GDM1 (cell line): Measurements from ENCODE around the gene AP4M1.

Source experiments
- DNase-seq: peaks from one replicate; lab custom pipeline; 2025; lab: John Stamatoyannopoulos, UW

Gene AP4M1, protein sequence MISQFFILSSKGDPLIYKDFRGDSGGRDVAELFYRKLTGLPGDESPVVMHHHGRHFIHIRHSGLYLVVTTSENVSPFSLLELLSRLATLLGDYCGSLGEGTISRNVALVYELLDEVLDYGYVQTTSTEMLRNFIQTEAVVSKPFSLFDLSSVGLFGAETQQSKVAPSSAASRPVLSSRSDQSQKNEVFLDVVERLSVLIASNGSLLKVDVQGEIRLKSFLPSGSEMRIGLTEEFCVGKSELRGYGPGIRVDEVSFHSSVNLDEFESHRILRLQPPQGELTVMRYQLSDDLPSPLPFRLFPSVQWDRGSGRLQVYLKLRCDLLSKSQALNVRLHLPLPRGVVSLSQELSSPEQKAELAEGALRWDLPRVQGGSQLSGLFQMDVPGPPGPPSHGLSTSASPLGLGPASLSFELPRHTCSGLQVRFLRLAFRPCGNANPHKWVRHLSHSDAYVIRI

DNA sequence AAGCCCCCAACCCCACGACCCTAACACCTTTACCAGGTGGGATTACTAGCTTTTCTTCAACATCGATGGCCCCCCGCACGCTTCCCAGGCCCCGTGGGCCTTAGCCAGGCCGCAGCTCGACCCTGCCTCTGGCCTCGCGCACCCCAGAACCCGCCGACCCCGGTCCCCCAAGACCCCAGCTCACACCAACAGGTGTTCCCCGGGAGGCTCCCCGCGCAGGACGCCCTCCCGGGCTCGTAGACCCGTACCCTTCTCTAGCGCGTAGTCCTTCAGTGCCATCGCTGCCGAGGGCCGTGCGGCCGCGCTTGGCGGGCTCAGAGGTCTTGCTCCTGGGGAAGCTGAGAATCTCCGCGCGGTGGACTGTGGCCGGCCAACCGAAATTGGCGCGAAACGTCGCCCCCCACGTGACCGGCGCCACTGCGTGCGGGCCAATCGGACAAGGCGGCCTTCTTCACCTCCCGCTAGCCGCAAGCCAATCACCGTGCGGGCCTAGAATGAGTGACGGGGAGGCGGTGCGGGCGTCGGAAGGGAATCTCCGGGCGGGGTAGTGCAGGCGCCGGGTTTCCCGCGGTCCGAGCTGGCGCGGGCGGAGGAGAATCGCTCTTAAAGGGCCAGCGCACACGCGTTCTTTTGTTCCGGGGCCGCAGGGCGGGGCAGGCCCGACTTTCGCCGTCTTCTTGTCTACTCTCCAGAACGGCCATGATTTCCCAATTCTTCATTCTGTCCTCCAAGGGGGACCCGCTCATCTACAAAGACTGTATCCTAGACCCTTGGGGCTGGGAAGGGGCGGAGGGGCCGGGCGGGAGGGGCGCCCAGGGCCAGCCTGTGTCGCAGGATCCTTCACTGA, at the start of gene AP4M1, which contains the start of gene MCM7:
AP4M1 (plus strand) TSS at position 628 of the 847 bp plus-strand sequence; CDS start at position 700, 72 bp downstream.
MCM7 (minus strand) TSS at position 382 of the 847 bp plus-strand sequence; CDS start at position 279, 103 bp downstream.
- DNase-seq: peak; percentile 97

GRCh38 chr7:100053215-100053614, 48.2 kb upstream of the AP4M1 start:
- DNase-seq: peak; percentile 54

DNA sequence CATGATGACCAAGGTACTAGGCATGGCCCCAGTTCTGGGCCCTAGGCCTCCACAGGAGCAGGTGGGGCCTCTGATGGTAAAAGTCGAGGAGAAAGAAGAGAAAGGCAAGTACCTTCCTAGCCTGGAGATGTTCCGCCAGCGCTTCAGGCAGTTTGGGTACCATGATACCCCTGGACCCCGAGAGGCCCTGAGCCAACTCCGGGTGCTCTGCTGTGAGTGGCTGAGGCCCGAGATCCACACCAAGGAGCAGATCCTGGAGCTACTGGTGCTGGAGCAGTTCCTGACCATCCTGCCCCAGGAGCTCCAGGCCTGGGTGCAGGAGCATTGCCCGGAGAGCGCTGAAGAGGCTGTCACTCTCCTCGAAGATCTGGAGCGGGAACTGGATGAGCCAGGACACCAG, 44.4 kb upstream of the AP4M1 start:
- DNase-seq: no peak

DNA sequence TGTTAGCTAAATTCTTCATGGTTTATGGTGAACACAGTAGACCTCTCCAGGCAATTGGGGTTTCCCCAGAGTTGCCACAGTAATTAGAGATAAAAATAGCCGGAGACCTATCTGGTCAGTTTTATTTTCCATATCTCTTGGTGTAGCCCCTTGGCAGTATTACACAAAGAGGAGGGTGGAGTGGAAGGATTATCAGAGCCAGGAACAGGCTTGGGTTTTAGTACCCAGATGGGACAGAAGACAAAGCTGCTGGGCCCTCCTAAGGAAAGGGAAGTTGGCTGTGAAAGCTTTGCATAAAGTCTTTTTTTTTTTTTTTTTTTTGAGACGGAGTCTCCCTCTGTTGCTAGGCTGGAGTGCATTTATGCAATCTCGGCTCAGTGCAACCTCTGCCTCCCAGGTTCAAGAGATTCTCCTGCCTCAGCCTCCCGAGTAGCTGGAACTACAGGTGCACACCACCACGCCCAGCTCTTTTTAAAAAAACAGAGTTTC, 42.1 kb upstream of the AP4M1 start:
- no peak for DNase-seq

DNA sequence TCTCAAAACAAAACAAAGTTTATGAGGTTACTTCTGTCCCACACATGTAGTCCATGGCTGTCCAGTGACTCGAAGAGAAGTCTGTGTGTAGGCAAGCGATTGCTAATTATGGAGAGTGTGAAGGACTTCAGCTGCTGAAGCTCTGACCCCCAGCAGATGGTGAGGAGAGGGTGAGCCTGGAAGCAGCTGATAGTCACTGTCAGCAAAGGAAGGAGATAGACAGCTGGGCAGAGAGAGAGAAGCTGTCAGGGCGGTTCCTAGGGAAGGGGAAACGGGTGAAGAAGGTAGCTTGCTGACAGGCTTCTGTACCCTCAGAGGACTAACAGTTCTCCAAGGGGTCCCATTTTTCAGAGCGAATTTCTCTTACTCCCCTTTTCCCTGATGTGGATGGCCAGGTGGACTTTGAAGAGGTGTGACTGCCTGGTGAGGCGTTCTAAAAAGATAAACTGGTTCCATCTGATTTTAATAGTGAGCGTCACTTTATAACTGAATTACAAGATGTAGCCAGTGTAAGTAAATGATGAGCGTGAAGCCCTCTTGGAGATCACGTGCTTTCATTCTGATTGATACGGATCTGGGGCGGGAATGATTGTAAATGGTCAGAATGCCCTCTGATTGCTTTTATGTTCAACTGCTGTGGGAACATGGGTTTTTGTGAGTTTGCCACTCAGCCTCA, 39.8 kb upstream of the AP4M1 start:
- DNase-seq: no peak

DNA sequence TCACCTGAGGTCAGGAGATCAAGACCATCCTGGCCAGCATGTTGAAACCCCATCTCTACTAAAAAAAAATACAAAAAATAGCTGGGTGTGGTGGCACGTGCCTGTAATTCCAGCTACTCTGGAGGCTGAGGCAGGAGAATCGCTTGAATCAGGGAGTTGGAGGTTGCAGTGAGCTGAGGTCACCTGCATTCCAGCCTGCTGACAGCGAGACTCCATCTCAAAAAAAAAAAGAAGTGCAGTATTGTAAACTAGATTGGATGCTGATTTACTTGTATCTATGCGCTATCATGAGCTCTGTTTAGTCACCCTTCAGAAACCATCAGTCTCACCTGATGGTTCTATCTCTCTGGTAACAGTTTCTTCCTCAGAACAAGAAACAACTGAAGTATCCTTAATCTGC, 38.1 kb upstream of the AP4M1 start:
- no peak for DNase-seq

DNA sequence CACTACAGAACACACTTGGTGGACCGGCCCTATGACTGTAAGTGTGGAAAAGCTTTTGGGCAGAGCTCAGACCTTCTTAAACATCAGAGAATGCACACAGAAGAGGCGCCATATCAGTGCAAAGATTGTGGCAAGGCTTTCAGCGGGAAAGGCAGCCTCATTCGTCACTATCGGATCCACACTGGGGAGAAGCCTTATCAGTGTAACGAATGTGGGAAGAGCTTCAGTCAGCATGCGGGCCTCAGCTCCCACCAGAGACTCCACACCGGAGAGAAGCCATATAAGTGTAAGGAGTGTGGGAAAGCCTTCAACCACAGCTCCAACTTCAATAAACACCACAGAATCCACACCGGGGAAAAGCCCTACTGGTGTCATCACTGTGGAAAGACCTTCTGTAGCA, 37.3 kb upstream of the AP4M1 start:
- DNase-seq: no peak

DNA sequence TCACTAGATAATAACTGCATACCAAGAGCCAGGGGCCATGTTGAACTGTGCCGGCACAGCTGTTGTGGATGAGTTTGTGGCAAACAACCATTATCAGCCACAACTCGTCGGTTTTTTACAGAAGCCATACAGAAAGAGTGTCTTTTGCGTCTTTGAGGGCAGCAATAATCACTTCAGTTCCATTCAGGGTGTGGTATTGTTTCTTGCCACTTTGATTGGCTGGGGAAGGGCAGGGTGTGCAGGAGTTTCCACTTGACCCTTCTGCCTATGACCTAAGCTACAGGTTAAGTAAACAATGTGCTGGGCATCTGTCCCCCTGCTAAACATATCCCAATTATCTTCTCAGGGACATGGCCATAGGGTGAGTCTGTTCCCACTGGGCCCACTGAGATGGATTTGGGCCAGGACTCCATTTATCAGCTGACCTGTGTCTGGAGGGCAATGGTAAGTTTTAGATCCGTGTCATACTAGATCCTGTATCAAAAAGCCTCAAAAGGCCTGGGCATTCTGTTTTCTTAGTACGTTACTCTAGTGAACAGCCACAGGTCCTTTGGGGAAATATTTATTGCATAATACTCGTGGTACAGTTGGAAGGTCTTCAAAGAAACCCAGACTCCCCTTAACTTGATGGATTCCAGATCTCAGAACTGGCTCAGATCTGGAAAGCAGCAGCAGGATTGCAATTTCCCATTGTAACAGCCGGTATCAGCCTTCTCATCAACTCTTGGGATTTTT, 35.8 kb upstream of the AP4M1 start:
- DNase-seq: no peak

GRCh38 chr7:100066953-100067352, 34.5 kb upstream of the AP4M1 start:
- DNase-seq: no peak

DNA sequence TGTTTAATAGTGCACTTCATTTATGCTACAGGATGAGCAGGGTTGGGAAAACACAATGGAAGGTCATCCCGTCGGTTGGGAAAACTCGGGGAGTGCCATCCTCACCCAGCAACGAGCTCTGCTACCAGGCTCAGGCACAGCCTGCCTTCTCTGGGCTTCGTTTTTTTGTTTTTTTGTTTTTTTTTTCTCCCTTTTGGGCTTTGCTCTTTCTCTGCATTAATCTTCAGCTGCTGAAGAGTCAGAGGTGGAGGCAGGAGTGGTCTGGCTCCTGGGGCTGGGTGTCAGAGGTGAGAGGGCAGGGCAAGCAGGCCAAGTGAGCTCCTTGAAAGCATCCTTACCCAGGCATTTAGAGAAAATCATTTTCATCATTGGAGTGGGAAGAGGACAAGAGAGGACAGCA, 31.5 kb upstream of the AP4M1 start:
- DNase-seq: no peak

- no peak for DNase-seq
Observed at GRCh38 chr7:100071018-100071723, 30.3 kb upstream of the AP4M1 start.

GRCh38 chr7:100072462-100072861, 29.0 kb upstream of the AP4M1 start:
- DNase-seq: no peak

GRCh38 chr7:100074841-100075240, 26.6 kb upstream of the AP4M1 start:
- DNase-seq: no peak

GRCh38 chr7:100075418-100075817, 26.0 kb upstream of the AP4M1 start:
- no peak for DNase-seq

DNA sequence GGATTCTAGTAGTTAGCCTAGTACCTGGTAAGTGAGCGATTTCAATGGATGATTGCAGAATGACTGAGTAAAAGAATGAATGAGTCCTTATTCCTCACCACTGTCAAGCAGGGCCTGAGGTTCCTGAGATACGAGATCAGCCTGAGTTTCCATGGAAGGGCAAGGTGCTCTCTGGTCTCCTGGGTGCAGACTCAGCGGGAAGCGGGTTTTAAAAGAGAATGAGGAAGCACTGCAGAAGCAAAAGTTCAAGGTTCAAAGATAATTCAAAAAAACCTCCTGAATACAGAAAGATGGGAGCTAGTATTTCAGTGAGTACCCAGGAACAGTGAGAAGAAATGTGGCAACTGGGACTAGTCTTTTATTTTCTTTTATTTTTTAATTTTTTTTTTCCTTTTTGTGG, 24.2 kb upstream of the AP4M1 start:
- no peak for DNase-seq

- DNase-seq: no peak
Observed at GRCh38 chr7:100079024-100079560, 22.4 kb upstream of the AP4M1 start.

GRCh38 chr7:100080907-100081534, 20.4 kb upstream of the AP4M1 start:
- no peak for DNase-seq

GRCh38 chr7:100081535-100082102, 19.8 kb upstream of the AP4M1 start, which contains the start of gene ZNF3:
Gene ZNF3, minus strand, starts transcription at chr7:100081723. Its CDS starts 4,366 bp downstream, at chr7:100077357.
- peak; percentile 98 for DNase-seq

- DNase-seq: no peak
Observed at GRCh38 chr7:100082978-100083377, 18.5 kb upstream of the AP4M1 start.

DNA sequence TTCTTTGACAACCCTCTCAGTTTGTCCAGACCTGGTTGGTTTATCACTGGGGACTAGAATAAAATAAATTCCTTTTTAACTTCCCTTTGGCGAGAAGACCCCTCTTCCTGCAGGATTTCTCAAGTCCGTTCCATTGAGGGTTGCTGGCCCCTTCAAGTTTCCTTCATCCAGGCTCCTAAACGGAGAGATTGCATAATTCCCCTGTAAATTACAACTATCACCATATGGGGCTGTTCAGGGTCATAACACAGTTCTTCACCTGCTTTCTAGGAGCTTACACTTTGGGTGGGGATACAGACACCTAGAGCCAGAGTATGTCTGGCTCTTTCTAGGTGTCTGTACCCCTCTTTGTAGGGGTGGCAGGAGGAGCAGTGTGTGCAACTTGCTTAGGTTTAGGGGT, 15.9 kb upstream of the AP4M1 start:
- DNase-seq: no peak
